ENCODE measurements around the gene GRM7.

DNA sequence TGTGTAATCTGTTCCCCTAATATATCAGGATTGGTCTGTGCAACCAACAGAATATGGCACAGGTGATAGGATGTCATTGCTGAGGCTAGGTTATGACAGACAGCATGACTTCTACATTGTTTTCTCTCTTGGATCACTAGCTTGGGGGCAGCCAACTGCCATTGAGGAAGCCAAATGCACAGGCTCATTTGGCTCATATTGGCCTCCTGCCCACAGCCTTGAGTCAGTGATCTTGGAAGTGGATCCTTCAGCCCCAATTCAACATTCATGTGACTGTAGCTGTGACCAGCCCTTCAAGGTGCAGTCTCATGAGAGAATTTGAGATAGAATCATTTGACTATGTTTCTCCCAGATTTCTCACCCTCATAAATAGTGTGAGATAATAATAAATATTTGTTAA lies 675.6 kb downstream of the GRM7 start:
- TF ChIP-seq, protein P1, sequence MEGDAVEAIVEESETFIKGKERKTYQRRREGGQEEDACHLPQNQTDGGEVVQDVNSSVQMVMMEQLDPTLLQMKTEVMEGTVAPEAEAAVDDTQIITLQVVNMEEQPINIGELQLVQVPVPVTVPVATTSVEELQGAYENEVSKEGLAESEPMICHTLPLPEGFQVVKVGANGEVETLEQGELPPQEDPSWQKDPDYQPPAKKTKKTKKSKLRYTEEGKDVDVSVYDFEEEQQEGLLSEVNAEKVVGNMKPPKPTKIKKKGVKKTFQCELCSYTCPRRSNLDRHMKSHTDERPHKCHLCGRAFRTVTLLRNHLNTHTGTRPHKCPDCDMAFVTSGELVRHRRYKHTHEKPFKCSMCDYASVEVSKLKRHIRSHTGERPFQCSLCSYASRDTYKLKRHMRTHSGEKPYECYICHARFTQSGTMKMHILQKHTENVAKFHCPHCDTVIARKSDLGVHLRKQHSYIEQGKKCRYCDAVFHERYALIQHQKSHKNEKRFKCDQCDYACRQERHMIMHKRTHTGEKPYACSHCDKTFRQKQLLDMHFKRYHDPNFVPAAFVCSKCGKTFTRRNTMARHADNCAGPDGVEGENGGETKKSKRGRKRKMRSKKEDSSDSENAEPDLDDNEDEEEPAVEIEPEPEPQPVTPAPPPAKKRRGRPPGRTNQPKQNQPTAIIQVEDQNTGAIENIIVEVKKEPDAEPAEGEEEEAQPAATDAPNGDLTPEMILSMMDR (IDR thresholded peaks at IDR 0.05): no peak
- no peak for TF ChIP-seq POLR2A (IDR thresholded peaks at IDR 0.05)
